Stimulated activated memory B cell treated with anti-CD40 and anti-IgM and Interleukin-4, amounts not matched to agents 10 μg/mL and 1 μg/mL and 100 μg/mL, for 72 hours (primary cell): ENCODE results near the gene FSCN2.
A peak's percentile ranks its signal among the peaks of the same experiment; 100 is the strongest.

Experiments used
- ATAC-seq: fragments of 150-1000 bp; cut with Tn5 transposase; 2 replicates; pipeline ENCODE4 v1.10.0; 2021
- H3K27ac Mint-ChIP-seq: one replicate; pipeline ENCODE4 v1.8.0; 2022; ENCODE audit warnings: mild to moderate bottlenecking, mixed read lengths
- H3K27me3 Mint-ChIP-seq: one replicate; pipeline ENCODE4 v1.8.0; 2022; ENCODE audit warnings: mixed read lengths
- H3K36me3 Mint-ChIP-seq: one replicate; pipeline ENCODE4 v1.8.0; 2022; ENCODE audit warnings: mixed read lengths
- H3K4me1 Mint-ChIP-seq: one replicate; pipeline ENCODE4 v1.8.0; 2022; ENCODE audit warnings: mixed read lengths
- H3K4me3 Mint-ChIP-seq: one replicate; pipeline ENCODE4 v1.8.0; 2022; ENCODE audit warnings: mild to moderate bottlenecking, moderate library complexity, mixed read lengths
- H3K9me3 Mint-ChIP-seq: one replicate; pipeline ENCODE4 v1.8.0; 2022; ENCODE audit warnings: mixed read lengths

FSCN2 gene

DNA sequence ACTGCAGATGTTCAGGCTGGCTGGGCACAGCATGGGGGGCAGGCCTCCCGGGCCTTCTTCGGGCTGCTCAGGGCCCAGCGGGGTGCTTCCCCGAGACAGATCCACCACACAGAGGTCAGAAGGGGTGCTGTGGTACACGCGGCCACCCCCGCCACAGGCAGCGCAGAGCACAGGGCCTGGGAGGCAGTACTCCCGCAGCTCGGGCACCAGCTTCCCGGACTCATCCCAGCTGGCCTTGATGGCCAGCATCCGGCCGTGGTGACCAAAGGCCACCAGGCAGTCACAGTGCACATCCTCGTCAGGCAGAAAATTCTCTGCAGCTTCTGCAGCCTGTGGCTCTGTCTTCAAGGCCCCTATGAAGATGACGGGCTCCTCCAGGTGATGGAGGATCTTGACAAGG is 22.1 kb downstream of the FSCN2 start:
- H3K27me3 Mint-ChIP-seq = no peaks in the 10 kb centered on the region
- H3K4me3 Mint-ChIP-seq = peak overlapping the region; percentile 96
- peaks cover 48% of the 10 kb centered on the region for H3K4me1 Mint-ChIP-seq
- no peak for ATAC-seq
- H3K9me3 Mint-ChIP-seq = no peaks in the 10 kb centered on the region
- peaks cover 33% of the 10 kb centered on the region for H3K36me3 Mint-ChIP-seq
- H3K27ac Mint-ChIP-seq = no peak overlapping the region

DNA sequence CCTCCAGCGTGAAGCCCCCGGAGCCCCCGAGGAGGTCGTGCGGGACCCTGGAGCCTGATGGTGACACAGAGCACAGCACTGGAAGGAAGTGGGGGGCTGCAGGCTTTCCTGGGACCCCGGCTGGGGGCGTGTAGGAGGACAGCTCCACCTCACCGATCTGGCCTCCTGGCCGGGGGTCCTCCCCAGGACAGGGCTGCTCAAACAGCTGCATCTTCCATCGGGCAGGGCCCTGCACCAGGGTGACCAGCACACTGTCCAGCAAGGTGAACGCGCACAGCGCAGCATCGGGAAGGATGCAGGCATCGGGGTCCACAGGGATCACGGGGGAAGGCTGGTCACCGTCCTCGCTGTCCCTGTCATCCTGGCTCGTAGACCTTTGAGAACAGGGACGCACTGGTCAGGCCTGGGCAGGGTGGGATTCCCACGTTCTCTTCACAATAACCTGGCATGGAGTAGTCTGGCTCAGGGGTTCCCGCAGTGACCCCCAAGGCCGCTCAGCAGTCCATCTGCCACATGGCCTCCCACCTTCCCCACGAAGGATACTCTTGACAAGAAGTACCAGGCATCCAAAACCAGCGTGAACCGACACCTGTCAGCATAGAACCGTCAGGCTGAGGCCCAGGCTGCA is 22.8 kb downstream of the FSCN2 start:
- Mint-ChIP-seq H3K9me3 (no peaks in the 10 kb centered on the region), H3K27ac (peak overlapping the region; percentile 93), H3K36me3 (peaks cover 31% of the 10 kb centered on the region), H3K4me1 (peaks cover 48% of the 10 kb centered on the region), H3K4me3 (peak overlapping the region; percentile 96), H3K27me3 (no peaks in the 10 kb centered on the region)
- no peak for ATAC-seq

DNA sequence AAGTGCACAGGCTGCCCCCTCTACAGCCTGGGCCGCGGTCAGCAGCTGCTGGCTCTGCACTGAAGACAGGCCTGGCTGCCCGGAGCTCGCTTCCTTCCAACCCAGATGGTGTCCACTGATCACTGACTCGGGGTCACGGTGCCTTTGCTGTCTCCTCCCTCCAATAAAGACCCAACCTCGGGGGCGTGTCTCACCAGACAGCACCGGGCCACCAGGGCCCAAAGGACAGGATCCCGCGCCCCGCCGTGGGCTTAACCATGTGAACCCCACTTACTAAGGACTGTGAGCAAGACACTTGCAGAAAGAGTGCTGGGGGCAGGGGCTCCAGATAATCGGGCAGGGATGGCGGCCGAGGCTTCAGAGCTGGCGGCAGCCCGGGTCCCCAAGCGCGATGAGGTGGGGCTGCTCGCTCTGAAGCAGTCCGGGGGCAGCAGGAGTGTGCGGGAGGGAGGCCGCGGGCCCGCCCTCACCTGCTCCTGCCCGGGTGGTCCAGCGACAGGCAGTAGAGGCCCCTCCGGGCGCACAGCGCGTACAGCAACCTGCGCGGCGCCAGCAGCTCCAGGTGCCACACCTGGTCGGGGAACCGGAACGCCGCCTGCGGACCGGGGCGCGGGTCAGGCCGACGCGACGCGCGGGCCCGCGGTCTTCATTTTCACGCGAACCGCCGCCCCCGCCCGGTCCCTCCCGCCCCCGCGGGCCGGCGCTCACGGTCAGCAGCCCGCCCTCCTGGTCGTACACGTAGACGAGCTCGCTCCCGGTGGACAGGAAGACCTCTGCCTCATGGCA is 23.5 kb downstream of the FSCN2 start:
- no peaks in the 10 kb centered on the region for H3K27me3 Mint-ChIP-seq

GRCh38 chr17:81552244-81553017 is 24.3 kb downstream of the FSCN2 start, which contains the start of gene FAAP100:
Gene FAAP100, minus strand, starts transcription at chr17:81552353. Its CDS starts 23 bp downstream, at chr17:81552330.
- Mint-ChIP-seq H3K36me3 (peaks cover 20% of the 10 kb centered on the region), H3K27ac (peak within 1 kb of the TSS; percentile 93), H3K27me3 (no peaks in the 10 kb centered on the region), H3K4me1 (peaks cover 60% of the 10 kb centered on the region), H3K4me3 (peak within 1 kb of the TSS; percentile 96), H3K9me3 (no peaks in the 10 kb centered on the region)
- ATAC-seq = peak; percentile 81

More for the DNA sequence above, 23.5 kb downstream of the FSCN2 start:
- Mint-ChIP-seq H3K36me3 (peaks cover 24% of the 10 kb centered on the region), H3K4me3 (peak overlapping the region; percentile 96), H3K4me1 (peaks cover 53% of the 10 kb centered on the region), H3K27ac (peak overlapping the region; percentile 93), H3K9me3 (no peaks in the 10 kb centered on the region)
- no peak for ATAC-seq

DNA sequence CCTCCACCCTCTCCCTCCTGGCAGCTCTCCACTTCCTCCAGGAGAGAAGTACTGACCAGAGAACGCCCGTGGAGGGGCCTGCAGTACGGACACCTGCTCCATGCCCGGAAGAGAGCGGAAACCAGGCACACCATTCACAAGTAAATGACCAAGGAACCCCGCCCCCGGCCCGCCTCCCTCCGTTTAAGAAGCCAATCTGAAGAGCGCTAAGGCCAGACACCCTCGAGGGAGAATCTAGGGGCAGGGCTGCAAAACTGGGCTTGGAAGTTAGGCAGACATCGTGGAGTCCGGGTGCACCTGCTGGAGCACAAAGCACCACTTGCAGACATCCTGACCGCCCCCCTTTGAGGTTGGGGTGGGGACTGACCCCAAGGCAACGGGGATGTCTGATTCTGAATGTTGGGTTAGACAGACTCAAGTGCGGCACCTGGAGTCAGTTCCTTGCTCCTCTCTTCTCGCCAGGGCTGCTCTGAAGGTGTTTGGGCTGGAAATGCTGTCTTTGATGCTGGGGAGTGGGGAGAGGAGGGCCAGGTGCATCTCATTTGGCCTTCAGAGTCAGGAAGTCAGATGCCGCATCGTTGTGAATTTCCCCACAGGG is 24.9 kb downstream of the FSCN2 start:
- H3K36me3 Mint-ChIP-seq = peaks cover 26% of the 10 kb centered on the region
- peaks cover 62% of the 10 kb centered on the region for H3K4me1 Mint-ChIP-seq
- ATAC-seq = peak; percentile 82
- H3K9me3 Mint-ChIP-seq = no peaks in the 10 kb centered on the region
- H3K27me3 Mint-ChIP-seq = no peaks in the 10 kb centered on the region
- H3K4me3 Mint-ChIP-seq = peak overlapping the region; percentile 96
- peak overlapping the region; percentile 93 for H3K27ac Mint-ChIP-seq

DNA sequence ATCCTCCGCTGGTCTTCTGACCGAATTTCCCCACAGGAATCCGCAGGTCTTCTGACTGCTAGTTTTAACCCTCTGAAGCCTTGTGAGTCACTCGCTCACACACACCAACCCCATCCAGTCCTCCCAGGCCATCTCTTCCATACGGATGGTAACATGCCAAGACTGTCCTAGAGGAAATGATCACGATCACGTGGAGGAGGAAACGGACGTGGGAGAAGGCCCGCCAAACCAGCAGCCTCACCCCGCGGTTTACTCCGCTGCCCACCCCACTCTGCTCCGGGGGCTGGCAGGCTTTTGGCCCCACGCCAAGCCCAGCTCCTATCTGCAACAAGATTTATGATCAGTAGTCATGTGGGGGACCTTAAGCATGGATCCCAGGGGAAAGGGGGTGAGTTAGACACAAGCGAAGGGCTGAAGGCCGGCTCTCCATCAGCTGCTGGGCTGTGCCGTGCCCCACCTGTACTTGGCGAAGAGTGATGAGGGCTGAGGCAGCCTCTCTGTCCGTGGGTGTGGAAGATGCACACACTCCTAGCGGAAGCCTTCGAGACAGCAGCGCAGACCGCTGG is 25.5 kb downstream of the FSCN2 start:
- no peaks in the 10 kb centered on the region for H3K27me3 Mint-ChIP-seq
- peaks cover 26% of the 10 kb centered on the region for H3K36me3 Mint-ChIP-seq
- H3K4me3 Mint-ChIP-seq = peak overlapping the region; percentile 96
- ATAC-seq = no peak
- H3K27ac Mint-ChIP-seq = peak overlapping the region; percentile 93
- peaks cover 62% of the 10 kb centered on the region for H3K4me1 Mint-ChIP-seq
- no peaks in the 10 kb centered on the region for H3K9me3 Mint-ChIP-seq

DNA sequence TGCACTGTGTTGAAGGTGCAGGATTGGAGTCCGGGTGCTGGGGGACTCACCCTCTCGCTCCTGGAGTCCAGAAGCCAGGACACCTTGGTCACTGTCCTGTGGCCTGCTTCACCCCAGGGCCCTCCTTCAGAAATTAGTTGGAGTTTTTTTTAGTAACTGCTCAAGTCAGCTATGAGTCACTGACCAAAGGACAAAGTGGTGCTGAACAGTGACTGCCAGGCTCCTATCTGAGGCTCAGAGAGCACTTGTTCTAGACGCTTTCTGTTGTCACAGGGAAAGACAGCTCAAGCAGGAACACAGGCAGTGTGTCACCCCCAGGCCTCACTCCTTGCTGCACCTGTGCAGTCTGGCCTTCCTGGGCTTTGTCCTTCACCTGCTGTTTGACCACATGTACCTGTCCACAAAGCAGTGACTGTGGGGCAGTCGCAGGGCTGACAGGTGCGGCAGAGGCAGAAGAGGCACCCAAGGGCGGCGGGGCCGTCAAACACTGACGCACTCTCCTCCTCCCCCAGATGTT is 28.1 kb downstream of the FSCN2 start:
- Mint-ChIP-seq H3K27me3 (no peaks in the 10 kb centered on the region), H3K4me1 (peaks cover 51% of the 10 kb centered on the region), H3K27ac (peak overlapping the region; percentile 30), H3K4me3 (no peak overlapping the region), H3K36me3 (peaks cover 16% of the 10 kb centered on the region), H3K9me3 (no peaks in the 10 kb centered on the region)
- ATAC-seq = no peak

- H3K9me3 Mint-ChIP-seq = no peaks in the 10 kb centered on the region
- H3K27me3 Mint-ChIP-seq = no peaks in the 10 kb centered on the region
- no peak overlapping the region for H3K27ac Mint-ChIP-seq
- no peak for ATAC-seq
- peaks cover 52% of the 10 kb centered on the region for H3K4me1 Mint-ChIP-seq
- no peak overlapping the region for H3K4me3 Mint-ChIP-seq
- peaks cover 16% of the 10 kb centered on the region for H3K36me3 Mint-ChIP-seq
These were observed 28.7 kb downstream of the FSCN2 start for GRCh38 chr17:81556863-81557262.

GRCh38 chr17:81557276-81558114 is 29.3 kb downstream of the FSCN2 start:
- Mint-ChIP-seq H3K4me3 (no peak overlapping the region), H3K36me3 (peaks cover 18% of the 10 kb centered on the region), H3K9me3 (no peaks in the 10 kb centered on the region), H3K4me1 (peaks cover 57% of the 10 kb centered on the region), H3K27me3 (no peaks in the 10 kb centered on the region), H3K27ac (no peak overlapping the region)
- ATAC-seq = no peak

DNA sequence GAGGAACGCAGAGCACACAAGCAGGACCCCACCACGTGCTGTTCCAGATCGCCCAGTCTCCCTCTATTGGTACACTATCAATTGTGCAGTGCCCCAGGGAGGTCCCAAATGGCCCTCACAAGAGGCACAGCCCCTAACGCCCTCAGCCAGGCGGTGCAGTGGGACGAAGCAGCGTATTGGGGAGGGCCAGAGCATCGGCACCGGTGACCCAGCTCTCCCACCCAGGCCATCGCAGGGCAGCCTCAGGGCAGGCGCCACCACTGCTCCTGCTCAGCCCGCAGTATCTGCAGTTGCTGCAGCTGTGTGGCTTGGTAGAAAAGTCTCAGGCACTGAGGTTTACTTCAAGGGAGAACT is 29.9 kb downstream of the FSCN2 start:
- Mint-ChIP-seq H3K27me3 (no peaks in the 10 kb centered on the region), H3K9me3 (no peaks in the 10 kb centered on the region), H3K4me3 (no peak overlapping the region), H3K36me3 (peaks cover 22% of the 10 kb centered on the region), H3K27ac (no peak overlapping the region), H3K4me1 (peaks cover 59% of the 10 kb centered on the region)
- no peak for ATAC-seq

GRCh38 chr17:81558941-81559806 is 31.0 kb downstream of the FSCN2 start:
- no peak for ATAC-seq

GRCh38 chr17:81561494-81561885 is 33.3 kb downstream of the FSCN2 start:
- Mint-ChIP-seq H3K9me3 (no peaks in the 10 kb centered on the region), H3K36me3 (peaks cover 45% of the 10 kb centered on the region), H3K27me3 (no peaks in the 10 kb centered on the region), H3K4me3 (peak overlapping the region; percentile 76), H3K27ac (peak overlapping the region; percentile 99), H3K4me1 (peaks cover 43% of the 10 kb centered on the region)
- no peak for ATAC-seq

More at GRCh38 chr17:81558941-81559806, 31.0 kb downstream of the FSCN2 start:
- H3K27me3 Mint-ChIP-seq = no peaks in the 10 kb centered on the region
- peaks cover 22% of the 10 kb centered on the region for H3K36me3 Mint-ChIP-seq
- H3K4me1 Mint-ChIP-seq = peaks cover 51% of the 10 kb centered on the region
- no peak overlapping the region for H3K27ac Mint-ChIP-seq
- no peaks in the 10 kb centered on the region for H3K9me3 Mint-ChIP-seq
- no peak overlapping the region for H3K4me3 Mint-ChIP-seq

- peaks cover 48% of the 10 kb centered on the region for H3K36me3 Mint-ChIP-seq
- H3K9me3 Mint-ChIP-seq = no peaks in the 10 kb centered on the region
- no peak overlapping the region for H3K27ac Mint-ChIP-seq
- H3K4me3 Mint-ChIP-seq = no peak overlapping the region
- peaks cover 33% of the 10 kb centered on the region for H3K4me1 Mint-ChIP-seq
- no peak for ATAC-seq
- H3K27me3 Mint-ChIP-seq = no peaks in the 10 kb centered on the region
These were observed 35.8 kb downstream of the FSCN2 start for GRCh38 chr17:81563861-81564586.
